GM18870 (cell line): ENCODE data around the gene ZNF654.
"Not testable (repeated sequence)": the region's sequence is repeated elsewhere in the genome, so short reads cannot be mapped to it uniquely, and the experiment has no call there.

Experiments
- ATAC-seq: cut with Tn5 transposase; IDR thresholded peaks from one replicate; pipeline ENCODE4 v1.9.1; 2021; ENCODE audit warnings: moderate library complexity; ENCODE audit not compliant: unreplicated experiment

Gene ZNF654

GRCh38 chr3:88059380-88060170 lies 520 bp downstream of the ZNF654 start:
- ATAC-seq, result peak; percentile 11

- no peak for ATAC-seq
Observed at GRCh38 chr3:88061746-88062145, 2.7 kb downstream of the ZNF654 start.

- no peak for ATAC-seq
Observed at GRCh38 chr3:88075072-88075471, 16.0 kb downstream of the ZNF654 start.

GRCh38 chr3:88075497-88075896 lies 16.4 kb downstream of the ZNF654 start:
- ATAC-seq, result no peak

- no peak for ATAC-seq
Observed at GRCh38 chr3:88076712-88077111, 17.7 kb downstream of the ZNF654 start.

GRCh38 chr3:88078932-88079331 lies 19.9 kb downstream of the ZNF654 start:
- no peak for ATAC-seq

GRCh38 chr3:88082854-88083253 lies 23.8 kb downstream of the ZNF654 start:
- ATAC-seq, result no peak

- ATAC-seq, result no peak
Observed at GRCh38 chr3:88084097-88084501, 25.0 kb downstream of the ZNF654 start.

GRCh38 chr3:88090681-88091080 lies 31.6 kb downstream of the ZNF654 start:
- no peak for ATAC-seq

- no peak for ATAC-seq
Observed at GRCh38 chr3:88092270-88092669, 33.2 kb downstream of the ZNF654 start.

GRCh38 chr3:88093266-88093665 lies 34.2 kb downstream of the ZNF654 start:
- no peak for ATAC-seq

- peak; percentile 82 for ATAC-seq
Observed at GRCh38 chr3:88101142-88101541, 42.1 kb downstream of the ZNF654 start.

GRCh38 chr3:88105325-88105724 lies 46.3 kb downstream of the ZNF654 start:
- no peak for ATAC-seq

GRCh38 chr3:88112289-88112688 lies 53.2 kb downstream of the ZNF654 start:
- ATAC-seq, result no peak

GRCh38 chr3:88113311-88114162 lies 54.5 kb downstream of the ZNF654 start:
- peak; percentile 91 for ATAC-seq

- ATAC-seq, result no peak
Observed at GRCh38 chr3:88114878-88115549, 56.0 kb downstream of the ZNF654 start.

- ATAC-seq, result no peak
Observed at GRCh38 chr3:88117683-88118082, 58.6 kb downstream of the ZNF654 start.

- ATAC-seq, result not testable (repeated sequence)
Observed at GRCh38 chr3:88118603-88119002, 59.5 kb downstream of the ZNF654 start.

GRCh38 chr3:88123526-88123925 lies 64.5 kb downstream of the ZNF654 start:
- ATAC-seq, result no peak

GRCh38 chr3:88131695-88132094 lies 72.6 kb downstream of the ZNF654 start:
- no peak for ATAC-seq

GRCh38 chr3:88132894-88133293 lies 73.8 kb downstream of the ZNF654 start:
- ATAC-seq, result no peak
